ENCODE measurements around the gene KRTAP10-2.
A peak's percentile ranks its signal among the peaks of the same experiment; 100 is the strongest.

Gene KRTAP10-2

DNA sequence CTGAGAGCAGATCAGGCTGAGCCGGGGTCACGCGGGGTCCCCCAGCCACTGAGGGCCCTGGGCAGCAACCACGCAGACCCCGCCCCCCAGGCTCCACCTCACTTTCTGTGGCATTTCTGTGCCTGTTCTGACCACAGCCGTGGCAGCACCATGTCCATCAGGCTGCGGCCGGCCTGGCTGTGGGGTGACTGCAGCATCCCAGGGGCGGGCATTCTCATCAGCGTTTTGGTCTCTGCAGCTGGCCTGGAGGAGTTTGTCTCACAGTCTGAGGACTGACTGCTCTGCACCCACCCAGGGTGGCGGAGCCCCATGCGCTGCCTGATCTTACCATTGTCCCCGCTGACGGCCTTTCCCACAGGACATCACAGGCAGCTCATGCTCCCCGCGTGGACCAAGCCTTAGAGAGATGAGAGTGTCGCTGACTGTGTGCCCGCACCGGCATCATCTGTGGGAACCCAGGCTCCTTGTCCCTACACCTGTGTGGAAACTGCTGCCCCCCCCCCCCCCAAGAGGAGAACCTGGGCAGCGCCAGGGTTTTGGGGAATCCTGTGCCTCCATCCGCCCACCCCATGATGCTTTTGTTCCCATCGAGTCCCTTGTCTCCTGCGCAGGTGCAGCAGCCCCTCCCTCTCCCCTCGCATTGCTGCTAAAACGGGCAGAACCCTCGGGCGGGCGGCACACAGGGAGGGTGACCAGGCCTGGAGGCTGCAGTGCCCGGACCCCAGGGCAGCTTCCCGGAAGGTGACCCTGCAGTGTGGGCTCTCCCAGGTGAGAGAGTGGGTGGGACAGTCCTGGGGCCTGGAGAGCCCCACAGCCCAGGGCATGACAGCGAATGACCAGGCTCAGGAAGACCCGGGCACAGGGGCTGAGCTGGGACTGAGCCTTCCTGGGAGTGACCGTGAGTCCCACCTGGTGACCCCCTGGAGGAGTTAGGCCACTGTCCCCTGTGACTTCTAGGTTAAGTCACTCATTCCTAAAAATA, 13.1 kb downstream of the KRTAP10-2 start:
- DNase-seq, result no peak

- no peak for DNase-seq
These were observed 15.3 kb downstream of the KRTAP10-2 start for GRCh38 chr21:44535963-44536362.

- no peak for DNase-seq
These were observed 16.6 kb downstream of the KRTAP10-2 start for GRCh38 chr21:44534688-44535087.

DNA sequence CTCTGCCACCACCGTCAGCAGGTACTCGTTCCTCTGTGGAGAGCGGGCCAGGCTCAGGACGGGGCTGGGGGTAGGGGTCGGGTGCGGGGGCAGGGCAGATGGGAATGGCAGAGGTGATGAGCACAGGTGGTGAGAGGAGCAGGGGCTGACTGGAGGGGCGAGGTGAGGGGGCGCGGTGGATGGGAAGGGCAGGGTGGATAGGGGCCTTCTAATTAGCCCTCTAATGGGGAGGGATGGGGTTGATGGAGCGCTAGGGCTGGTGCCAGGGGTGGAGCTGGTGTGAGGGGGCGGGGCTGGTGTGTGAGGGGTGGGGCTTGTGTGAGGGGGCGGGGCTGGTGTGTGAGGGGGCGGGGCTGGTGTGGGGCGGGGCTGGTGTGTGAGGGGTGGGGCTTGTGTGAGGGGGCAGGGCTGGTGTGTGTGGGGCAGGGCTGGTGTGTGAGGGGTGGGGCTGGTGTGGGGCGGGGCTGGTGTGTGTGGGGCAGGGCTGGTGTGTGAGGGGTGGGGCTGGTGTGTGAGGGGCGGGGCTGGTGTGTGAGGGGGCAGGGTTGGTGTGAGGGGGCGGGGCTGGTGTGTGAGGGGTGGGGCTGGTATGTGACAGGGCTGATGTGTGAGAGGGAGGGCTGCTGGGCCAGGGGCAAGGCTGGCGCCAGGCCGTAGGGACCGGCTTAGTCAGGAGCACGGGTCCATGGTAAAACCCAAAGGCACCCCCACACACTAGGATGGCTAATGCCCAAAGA, 17.2 kb downstream of the KRTAP10-2 start:
- peak; percentile 58 for DNase-seq

DNA sequence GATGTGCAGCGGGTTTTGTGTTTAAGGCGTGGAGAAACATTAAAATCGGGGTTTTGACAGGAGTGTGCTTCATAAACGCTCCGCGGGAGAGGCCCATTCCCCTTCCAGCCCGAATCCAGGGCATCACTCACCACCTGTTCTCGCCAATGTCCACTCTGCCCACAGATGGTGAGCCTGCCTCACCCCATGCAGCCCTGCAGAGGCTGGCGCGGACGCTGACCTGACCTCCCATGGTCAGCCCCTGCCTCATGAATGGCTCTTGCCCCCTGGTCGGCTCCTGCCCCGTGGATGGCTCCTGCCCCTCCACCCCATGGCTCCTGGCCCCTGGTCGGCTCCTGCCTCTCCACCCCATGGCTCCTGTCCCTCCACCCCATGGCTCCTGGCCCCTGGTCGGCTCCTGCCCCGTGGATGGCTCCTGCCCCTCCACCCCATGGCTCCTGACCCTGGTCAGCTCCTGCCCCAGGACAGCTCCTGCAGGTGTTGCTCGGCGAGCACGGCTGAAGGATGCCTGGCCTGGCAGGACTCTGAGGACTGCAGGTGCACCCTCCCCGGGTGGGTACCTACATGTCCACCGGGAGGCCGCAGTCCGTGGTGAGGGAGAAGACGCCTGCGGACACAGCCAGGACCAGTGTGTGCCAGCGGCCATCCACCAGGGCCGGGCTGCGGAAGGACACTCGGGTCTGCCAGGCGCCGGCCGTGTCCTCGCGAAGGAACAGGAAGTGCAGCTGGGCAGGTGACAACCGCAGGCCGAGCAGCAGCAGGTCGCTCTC, 18.0 kb downstream of the KRTAP10-2 start:
- peak; percentile 58 for DNase-seq

GRCh38 chr21:44532712-44533111, 18.6 kb downstream of the KRTAP10-2 start:
- peak; percentile 52 for DNase-seq

- peak; percentile 52 for DNase-seq
These were observed 19.4 kb downstream of the KRTAP10-2 start for GRCh38 chr21:44531606-44532564.

GRCh38 chr21:44530903-44531605, 20.3 kb downstream of the KRTAP10-2 start:
- DNase-seq, result peak; percentile 51

- no peak for DNase-seq
These were observed 20.9 kb downstream of the KRTAP10-2 start for GRCh38 chr21:44530221-44530902.

DNA sequence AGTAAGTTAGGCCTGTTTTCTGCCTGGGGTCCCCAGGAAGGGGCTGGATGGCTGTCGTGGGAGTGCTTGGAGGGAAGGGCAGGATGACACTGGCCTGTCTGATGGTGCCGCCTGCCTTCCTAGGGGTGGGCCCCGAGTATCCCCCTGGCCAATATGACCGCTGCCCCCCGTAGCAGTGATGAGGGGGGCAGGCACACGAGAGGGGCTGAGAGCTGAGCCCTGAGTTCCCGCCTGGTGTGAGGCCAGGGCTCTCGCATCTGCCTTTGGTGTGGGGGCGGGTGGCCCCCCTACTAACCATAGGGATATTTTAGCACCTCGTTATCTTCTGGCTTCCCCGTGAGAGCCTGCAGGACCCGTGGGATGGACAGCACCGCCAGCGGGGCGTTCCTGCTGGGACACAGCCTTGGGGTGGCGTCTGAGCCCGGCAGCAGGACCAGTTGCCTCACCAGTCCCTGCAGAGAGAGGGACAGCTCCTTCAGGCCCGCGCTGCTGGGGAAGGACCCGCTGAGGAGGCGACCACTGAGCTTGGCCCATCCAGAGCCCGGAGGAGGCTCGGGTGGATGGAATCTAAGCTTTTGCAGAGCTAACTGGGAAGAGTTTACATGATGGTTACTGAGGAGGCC, 21.7 kb downstream of the KRTAP10-2 start:
- DNase-seq, result peak; percentile 51

DNA sequence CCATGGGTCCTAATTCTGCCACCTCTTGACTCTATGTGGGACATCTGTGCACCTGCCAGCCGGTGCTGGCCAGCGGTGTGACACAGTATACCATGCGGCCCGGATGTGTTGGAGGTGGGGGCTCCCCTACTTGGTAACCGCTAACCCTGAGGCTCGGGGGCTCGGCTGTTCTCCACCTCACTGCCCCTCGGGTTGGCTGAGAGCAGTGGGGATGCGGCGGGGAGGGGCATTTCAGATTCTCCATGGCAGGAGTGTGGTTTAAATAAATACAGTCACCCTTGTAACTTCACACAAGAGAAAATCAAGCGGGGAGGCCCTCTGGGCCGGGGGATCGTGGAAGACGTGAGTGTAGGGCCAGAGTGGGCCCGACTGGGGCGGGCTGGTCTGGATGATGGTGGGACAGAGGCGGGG, 22.3 kb downstream of the KRTAP10-2 start:
- no peak for DNase-seq

DNA sequence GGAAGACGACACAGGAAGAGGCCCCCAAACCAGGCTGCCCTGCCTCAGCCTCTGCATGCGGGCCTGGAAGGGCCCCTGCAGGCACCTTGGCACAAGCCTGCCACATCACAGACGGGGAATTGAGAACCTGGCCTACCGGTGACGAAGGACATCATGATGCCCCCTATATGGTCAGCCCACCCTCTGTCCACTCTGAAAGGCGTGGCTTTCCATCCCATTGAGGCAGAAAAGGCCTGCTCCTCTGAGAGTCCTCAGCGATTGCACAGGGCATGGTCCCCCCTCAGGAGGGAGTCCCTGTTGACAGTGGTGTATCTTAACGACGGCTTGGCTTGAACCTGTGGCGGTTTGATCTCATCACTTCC, 22.7 kb downstream of the KRTAP10-2 start:
- DNase-seq, result peak; percentile 49

GRCh38 chr21:44527983-44528633, 23.2 kb downstream of the KRTAP10-2 start:
- peak; percentile 46 for DNase-seq

GRCh38 chr21:44527156-44527982, 23.9 kb downstream of the KRTAP10-2 start:
- DNase-seq, result peak; percentile 54

- no peak for DNase-seq
These were observed 25.0 kb downstream of the KRTAP10-2 start for GRCh38 chr21:44526096-44526997.

- no peak for DNase-seq
These were observed 25.8 kb downstream of the KRTAP10-2 start for GRCh38 chr21:44525391-44526095.

All from activated effector memory CD4-positive, alpha-beta T cell treated with anti-CD3 and anti-CD28 coated beads, Interleukin-2, amount 50 U/mL, for 16 hours (primary cell).